T-helper 17 cell (primary cell): ENCODE results near the gene ZP2. TPM values are rescaled to one million over a fixed set of nuclear protein-coding genes. Genes with fewer than 3 reads are reported as not detected.
"Not testable (repeated sequence)": the region's sequence is repeated elsewhere in the genome, so short reads cannot be mapped to it uniquely, and the experiment has no call there.

Experiments
- ATAC-seq: fragments of 150-1000 bp; cut with Tn5 transposase; 2 replicates; pipeline ENCODE4 v1.10.0; 2021; ENCODE audit warnings: mild to moderate bottlenecking, moderate library complexity
- DNase-seq, 3 donors: peaks; one replicate each; pipeline versions ENCODE4 v3.0.0 to v3.0.0-alpha.2; 2020 to 2021
- H3K9me3 ChIP-seq: one replicate; pipeline ENCODE4 v1.7.0; 2013; ENCODE audit warnings: low read length, mild to moderate bottlenecking; ENCODE audit not compliant: control insufficient read depth, poor library complexity, severe bottlenecking
- H3K27ac Mint-ChIP-seq: one replicate; pipeline ENCODE4 v1.8.0; 2022; ENCODE audit warnings: mild to moderate bottlenecking, moderate library complexity, mixed read lengths
- H3K27me3 Mint-ChIP-seq: one replicate; pipeline ENCODE4 v1.8.0; 2022; ENCODE audit warnings: mixed read lengths
- H3K36me3 Mint-ChIP-seq: one replicate; pipeline ENCODE4 v1.8.0; 2022; ENCODE audit warnings: low read depth, mixed read lengths
- H3K4me1 Mint-ChIP-seq: one replicate; pipeline ENCODE4 v1.8.0; 2022; ENCODE audit warnings: mild to moderate bottlenecking, mixed read lengths
- H3K4me3 Mint-ChIP-seq: one replicate; pipeline ENCODE4 v1.8.0; 2022; ENCODE audit warnings: mild to moderate bottlenecking, moderate library complexity, mixed read lengths
- total RNA-seq, 4 donors: library from RNA in 2 of 4; stranded (reverse) in 2 of 4; gene quantifications; one replicate each; pipeline ENCODE4 v1.2.3 and lab custom pipeline; 2022 to 2026

Gene ZP2
- total RNA-seq, 2 donors from 2014 or later = not detected

DNA sequence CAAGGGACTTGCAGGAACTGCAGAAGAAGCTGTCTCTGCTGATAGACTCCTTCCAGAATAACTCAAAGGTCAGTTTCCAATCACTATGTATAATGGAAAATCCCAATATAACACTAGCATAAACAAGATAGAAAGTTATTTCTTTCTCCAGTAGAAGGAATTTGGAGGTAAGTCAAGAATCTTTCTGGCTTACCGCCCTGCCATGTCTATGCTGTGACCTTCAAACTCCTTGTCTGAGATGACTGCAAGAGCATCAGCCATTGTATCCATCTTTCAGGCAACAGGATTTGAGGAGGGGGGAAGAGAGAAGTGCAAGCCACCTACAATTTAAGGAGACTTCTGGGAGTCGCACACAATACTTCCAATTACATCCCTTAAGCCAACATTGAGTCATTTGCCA is 50.2 kb downstream of the ZP2 start:
- H3K4me1 Mint-ChIP-seq = peaks cover 18% of the 10 kb centered on the region
- no peaks in the 10 kb centered on the region for H3K9me3 ChIP-seq
- no peak overlapping the region for H3K27ac Mint-ChIP-seq
- DNase-seq = no peak
- no peak overlapping the region for H3K4me3 Mint-ChIP-seq
- H3K36me3 Mint-ChIP-seq = peaks cover 4% of the 10 kb centered on the region
- no peaks in the 10 kb centered on the region for H3K27me3 Mint-ChIP-seq
- no peak for ATAC-seq

DNA sequence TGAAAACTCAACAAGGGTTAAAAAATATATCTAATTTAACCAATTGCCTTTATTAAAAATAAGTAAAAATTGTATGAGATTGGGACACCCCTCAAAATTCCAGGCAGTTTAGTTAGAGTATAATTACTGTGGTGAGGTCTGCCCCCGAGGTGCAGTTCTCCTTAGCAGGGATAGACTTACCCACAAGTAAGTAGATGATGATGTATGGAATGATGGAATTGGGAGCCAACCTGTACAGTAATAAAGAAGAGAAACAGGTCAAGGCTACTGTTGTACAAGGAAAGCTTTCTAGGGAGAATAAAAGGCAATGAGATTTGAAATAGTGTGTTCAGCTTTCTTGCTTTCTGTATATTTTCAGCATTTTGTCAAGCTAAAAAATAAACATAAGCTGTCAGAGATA is 51.1 kb downstream of the ZP2 start:
- Mint-ChIP-seq H3K4me3 (no peak overlapping the region), H3K4me1 (peaks cover 18% of the 10 kb centered on the region), H3K36me3 (peaks cover under 1% of the 10 kb centered on the region), H3K27ac (peak overlapping the region; percentile 49), H3K27me3 (no peaks in the 10 kb centered on the region)
- ATAC-seq (no peak), DNase-seq (no peak)
- H3K9me3 ChIP-seq = no peaks in the 10 kb centered on the region

DNA sequence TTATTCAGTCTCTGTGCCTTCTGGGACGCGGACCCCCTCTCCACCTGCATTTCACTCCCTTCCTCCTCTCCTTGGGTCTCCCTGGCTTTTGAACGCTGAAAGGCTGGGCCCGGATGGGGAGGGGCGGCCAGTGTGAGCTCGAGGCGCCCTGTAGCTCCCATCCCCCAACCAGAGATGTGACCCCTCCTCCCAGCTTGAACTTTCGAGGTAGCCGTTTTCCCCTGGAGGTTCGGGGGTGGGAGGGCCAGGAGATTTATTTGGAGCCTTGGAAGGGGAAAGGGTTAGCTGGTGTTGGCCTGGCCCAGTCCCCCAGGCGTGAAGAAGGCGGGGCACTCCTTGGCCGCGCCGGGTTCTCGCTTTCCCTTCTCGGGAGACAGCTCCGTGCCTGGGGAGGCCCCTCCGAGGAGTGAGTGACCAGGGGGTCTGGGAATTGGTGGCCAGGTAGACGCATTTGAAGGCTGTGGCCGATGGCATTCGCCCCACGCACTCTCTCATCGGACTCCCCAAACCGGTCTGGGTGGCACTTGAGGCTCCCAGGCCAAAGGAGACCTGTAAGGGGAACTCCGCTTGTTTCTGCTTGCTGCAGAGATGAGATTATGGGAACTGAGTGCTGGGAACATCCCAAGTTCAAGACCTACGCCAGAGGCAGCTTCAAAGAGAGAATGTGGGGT is 52.0 kb downstream of the ZP2 start:
- H3K4me3 Mint-ChIP-seq = peak overlapping the region; percentile 97
- ATAC-seq (no peak), DNase-seq (peak in 2 of 3 donors; percentile 10 to 13)
- peak overlapping the region; percentile 49 for H3K27ac Mint-ChIP-seq
- H3K36me3 Mint-ChIP-seq = no peaks in the 10 kb centered on the region
- H3K9me3 ChIP-seq = no peaks in the 10 kb centered on the region
- no peaks in the 10 kb centered on the region for H3K27me3 Mint-ChIP-seq
- H3K4me1 Mint-ChIP-seq = peaks cover 18% of the 10 kb centered on the region

DNA sequence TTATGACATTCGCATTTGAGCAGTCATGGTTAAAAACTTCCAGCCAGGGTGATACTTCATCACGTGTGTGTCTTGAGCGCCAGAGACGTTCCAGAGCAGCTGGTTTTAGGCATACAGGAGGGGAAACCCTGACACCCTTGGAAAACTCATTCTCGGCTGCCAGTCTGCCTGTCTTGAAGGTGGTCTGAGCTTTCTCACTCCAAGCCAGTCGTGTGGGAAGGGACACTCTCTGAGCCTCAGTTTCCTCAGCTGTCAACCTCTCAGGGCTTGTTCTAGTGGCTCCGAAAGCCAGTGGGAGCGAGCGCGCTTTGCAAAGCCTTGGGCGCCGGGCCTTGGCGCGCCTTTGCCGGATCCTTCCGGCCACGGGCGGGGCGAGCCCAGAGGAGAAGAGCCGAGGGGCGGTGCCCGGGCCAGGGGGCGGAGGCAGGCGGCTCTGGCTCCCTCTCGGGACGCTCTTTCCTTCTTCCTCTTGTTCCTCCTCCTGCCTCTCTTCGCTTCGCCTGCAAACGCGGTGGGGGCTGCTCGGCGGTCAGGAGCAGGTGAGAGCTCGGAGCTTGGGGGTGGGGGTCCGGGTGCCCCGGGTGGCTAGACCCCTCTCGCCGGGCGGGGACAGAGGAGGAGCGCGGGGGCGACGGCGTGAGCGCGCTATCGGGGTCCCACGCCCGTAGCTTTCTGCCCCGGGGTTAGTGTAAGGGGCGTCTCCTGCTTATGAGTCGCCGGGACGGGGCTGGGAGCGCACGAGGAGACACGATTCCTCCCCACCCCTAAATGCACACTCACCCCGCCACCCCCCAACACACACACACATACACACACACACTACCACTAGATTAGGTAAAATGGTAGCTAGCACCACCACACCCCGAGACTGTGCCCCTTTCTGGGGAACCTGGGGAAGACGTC is 52.9 kb downstream of the ZP2 start, which contains the start of gene LDAF1:
Gene LDAF1, plus strand, starts transcription at position 467 of the 903 bp plus-strand sequence. CDS start 2,509 bp downstream, outside the sequence.
- H3K9me3 ChIP-seq = no peaks in the 10 kb centered on the region
- Mint-ChIP-seq H3K4me1 (peaks cover 18% of the 10 kb centered on the region), H3K27me3 (no peaks in the 10 kb centered on the region), H3K27ac (peak within 1 kb of the TSS; percentile 49), H3K4me3 (peak within 1 kb of the TSS; percentile 97), H3K36me3 (no peaks in the 10 kb centered on the region)
- ATAC-seq = peak; percentile 99
- DNase-seq = peak; percentile 64 to 70 (median 64)

DNA sequence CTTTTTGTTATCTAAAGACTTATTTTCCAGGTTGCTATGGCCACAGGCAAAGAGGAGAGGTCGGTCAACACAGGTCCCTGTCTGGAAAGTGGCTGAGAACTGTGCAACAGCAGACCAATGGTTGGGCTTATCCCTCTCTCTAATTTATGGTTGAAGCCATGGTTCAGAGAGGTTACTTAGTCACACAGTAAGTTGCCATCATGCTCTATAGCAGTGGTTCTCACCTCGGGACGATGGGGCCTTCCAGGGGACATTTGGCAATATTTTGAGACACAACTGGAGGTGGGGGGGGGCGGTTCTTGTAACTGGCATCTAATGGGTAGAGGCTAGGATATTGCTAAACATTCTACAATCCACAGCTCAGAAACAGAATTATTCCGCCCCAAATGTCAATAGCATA is 53.7 kb downstream of the ZP2 start:
- no peak overlapping the region for H3K27ac Mint-ChIP-seq
- no peaks in the 10 kb centered on the region for H3K36me3 Mint-ChIP-seq
- peak overlapping the region; percentile 97 for H3K4me3 Mint-ChIP-seq
- ATAC-seq = no peak
- no peak for DNase-seq
- peaks cover 16% of the 10 kb centered on the region for H3K4me1 Mint-ChIP-seq
- H3K27me3 Mint-ChIP-seq = no peaks in the 10 kb centered on the region
- no peaks in the 10 kb centered on the region for H3K9me3 ChIP-seq

DNA sequence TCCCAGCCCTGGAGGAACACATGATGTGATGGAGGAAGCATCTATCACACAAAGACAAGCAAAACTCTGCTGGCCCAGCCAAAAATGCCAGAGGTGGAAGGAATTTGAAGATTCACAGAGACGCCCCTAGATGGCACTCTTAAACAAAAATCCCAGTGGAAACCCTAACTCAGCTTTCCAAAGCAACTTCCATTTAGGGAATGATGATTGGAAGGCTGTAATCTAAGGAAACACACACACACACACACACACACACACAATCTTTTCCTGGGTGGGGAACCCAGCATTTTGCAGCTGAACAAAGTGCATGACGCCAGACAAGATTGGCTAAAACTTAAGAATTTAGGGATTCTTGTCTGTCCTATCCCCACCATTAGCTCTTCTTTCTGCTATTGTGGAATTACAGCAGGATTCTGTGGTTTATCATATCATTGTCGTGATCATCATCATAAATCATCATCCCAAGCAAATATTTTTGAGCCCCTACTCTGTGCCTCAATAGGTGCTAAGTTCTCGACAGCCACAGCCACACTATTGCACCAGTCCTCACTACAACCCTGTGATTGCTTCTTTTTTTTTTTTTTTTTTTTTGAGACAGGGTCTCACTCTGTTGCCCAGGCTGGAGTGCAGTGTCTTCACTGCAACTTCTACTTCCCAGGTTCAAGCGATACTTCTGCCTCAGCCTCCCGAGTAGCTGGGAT is 54.5 kb downstream of the ZP2 start:
- no peaks in the 10 kb centered on the region for H3K9me3 ChIP-seq
- no peak for DNase-seq
- Mint-ChIP-seq H3K4me3 (peak overlapping the region; percentile 47), H3K27ac (no peak overlapping the region), H3K4me1 (peaks cover 14% of the 10 kb centered on the region), H3K36me3 (no peaks in the 10 kb centered on the region), H3K27me3 (no peaks in the 10 kb centered on the region)
- no peak for ATAC-seq

DNA sequence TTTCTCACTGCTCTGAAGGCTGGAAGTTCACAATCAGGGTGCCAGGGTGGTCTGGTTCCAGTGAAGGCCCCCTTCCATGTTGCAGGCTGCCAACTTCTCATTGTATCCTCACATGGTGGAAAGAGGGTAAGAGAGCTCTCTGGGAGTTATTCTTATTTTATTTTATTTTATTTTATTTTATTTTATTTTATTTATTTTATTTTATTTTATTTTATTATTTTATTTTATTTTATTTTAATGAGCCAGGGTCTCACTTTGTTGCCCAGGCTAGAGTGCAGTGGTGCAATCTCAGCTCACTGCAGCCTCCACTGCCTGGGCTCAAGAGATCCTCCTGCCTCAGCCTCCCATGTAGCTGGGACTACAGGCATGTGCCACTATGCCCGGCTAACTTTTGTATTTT is 55.4 kb downstream of the ZP2 start:
- not testable (repeated sequence) for H3K4me1 Mint-ChIP-seq, H3K27ac Mint-ChIP-seq, H3K9me3 ChIP-seq, H3K36me3 Mint-ChIP-seq, H3K4me3 Mint-ChIP-seq, H3K27me3 Mint-ChIP-seq, ATAC-seq, DNase-seq

DNA sequence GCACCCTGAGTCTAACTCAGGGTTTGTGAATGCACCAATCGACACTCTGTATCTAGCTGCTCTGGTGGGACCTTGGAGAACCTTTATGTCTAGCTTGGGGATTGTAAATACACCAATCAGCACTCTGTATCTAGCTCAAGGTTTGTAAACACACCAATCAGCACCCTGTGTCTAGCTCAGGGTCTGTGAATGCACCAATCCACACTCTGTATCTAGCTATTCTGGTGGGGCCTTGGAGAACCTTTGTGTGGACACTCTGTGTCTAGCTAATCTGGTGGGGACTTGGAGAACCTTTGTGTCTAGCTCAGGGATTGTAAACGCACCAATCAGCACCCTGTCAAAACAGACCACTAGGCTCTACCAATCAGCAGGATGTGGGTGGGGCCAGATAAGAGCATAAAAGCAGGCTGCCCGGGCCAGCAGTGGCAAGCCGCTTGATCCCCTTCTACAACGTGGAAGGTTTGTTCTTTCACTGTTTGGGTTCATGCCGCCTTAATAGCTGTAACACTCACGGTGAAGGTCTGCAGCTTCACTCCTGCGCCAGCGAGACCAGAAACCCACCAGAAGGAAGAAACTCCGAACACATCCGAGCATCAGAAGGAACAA is 58.1 kb downstream of the ZP2 start:
- ATAC-seq, H3K9me3 ChIP-seq, DNase-seq, H3K4me3 Mint-ChIP-seq, H3K27ac Mint-ChIP-seq, H3K36me3 Mint-ChIP-seq, H3K4me1 Mint-ChIP-seq: not testable (repeated sequence)
- H3K27me3 Mint-ChIP-seq = peaks cover 14% of the 10 kb centered on the region

DNA sequence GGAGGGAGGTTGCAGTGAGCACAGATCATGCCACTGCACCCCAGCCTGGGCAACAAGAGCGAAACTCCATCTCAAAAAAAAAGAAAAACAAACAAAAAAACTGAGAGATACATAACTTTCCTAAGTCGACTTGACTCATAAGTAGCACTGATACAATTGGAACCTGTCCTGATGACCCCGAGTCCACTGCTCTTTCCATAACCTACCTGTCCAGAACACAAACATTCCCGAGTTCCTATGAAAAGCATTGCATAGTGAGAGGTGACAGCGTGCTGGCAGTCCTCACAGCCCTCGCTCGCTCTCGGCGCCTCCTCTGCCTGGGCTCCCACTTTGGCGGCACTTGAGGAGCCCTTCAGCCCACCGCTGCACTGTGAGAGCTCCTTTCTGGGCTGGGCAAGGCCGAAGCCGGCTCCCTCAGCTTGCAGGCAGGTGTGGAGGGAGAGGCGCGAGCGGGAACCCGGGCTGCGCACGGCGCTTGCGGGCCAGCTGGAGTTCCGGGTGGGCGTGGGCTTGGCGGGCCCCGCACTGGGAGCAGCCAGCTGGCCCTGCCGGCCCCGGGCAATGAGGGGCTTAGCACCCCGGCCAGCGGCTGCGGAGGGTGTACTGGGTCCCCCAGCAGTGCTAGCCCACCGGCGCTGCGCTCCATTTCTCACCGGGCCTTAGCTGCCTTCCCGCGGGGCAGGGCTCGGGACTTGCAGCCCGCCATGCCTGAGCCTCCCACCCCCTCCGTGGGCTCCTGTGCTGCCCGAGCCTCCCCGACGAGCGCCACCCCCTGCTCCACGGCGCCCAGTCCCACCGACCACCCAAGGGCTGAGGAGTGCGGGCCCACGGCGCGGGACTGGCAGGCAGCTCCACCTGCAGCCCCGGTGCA is 59.0 kb downstream of the ZP2 start:
- not testable (repeated sequence) for H3K27ac Mint-ChIP-seq, ATAC-seq, H3K4me1 Mint-ChIP-seq, H3K9me3 ChIP-seq, H3K36me3 Mint-ChIP-seq, H3K4me3 Mint-ChIP-seq, DNase-seq
- H3K27me3 Mint-ChIP-seq = peaks cover 22% of the 10 kb centered on the region

DNA sequence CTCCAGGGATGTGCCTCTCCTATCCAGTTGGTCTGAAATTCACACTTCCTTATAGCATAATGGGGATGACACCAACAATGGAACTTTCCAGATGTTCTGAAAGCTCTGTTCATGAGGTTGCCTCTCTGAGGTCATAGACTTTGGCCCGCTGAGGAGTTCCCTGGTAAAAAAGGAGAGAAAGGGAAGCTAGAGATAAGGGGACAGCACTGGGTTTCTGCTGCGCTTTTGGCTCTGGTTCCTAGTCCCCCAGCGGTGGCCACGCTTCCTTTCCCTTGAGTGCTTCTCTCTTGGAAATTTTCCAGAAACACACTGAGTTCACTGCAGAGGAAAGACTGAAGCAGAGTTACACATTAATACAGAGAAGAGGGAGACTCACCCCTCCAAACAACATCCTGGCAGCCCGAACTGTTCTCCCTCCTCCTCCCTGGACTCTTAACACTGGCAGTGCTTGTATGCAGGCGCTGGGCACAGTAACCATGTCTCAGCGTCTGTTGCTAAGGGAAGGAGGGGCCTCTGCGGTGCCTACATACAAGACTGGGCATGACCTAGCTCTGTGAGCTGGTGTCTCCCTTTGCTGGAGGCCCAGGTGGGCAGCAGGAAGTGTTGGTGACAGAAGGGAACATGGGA is 60.9 kb downstream of the ZP2 start, which contains the start of gene DNAH3:
Gene DNAH3, minus strand, starts transcription at position 472 of the 627 bp plus-strand sequence. CDS start 527 bp downstream, outside the sequence.
- no peaks in the 10 kb centered on the region for H3K9me3 ChIP-seq
- ATAC-seq (no peak), DNase-seq (no peak)
- Mint-ChIP-seq H3K27me3 (peaks cover 31% of the 10 kb centered on the region), H3K27ac (no peak within 1 kb of the TSS), H3K4me3 (no peak within 1 kb of the TSS), H3K36me3 (no peaks in the 10 kb centered on the region), H3K4me1 (no peaks in the 10 kb centered on the region)
